ENCODE data around the gene PACSIN1.
"Not testable (repeated sequence)": the region's sequence is repeated elsewhere in the genome, so short reads cannot be mapped to it uniquely, and the experiment has no call there.

PACSIN1 gene

GRCh38 chr6:34475767-34476328, 10.0 kb downstream of the PACSIN1 start:
- Histone ChIP-seq H3K27me3 (ENCODE audit: control insufficient read depth, insufficient read depth, low read length) (peaks cover 4% of the 10 kb centered on the region), H3K4me1 (ENCODE audit: control insufficient read depth, insufficient read depth, low read length) (no peaks in the 10 kb centered on the region), H3K9me3 (ENCODE audit: control insufficient read depth, low read length) (no peaks in the 10 kb centered on the region), H3K4me3 (ENCODE audit: low read length) (no peak overlapping the region), H3K9ac (ENCODE audit: low read length) (no peak overlapping the region), H3K36me3 (ENCODE audit: control insufficient read depth, insufficient read depth, low read length) (no peaks in the 10 kb centered on the region)

DNA sequence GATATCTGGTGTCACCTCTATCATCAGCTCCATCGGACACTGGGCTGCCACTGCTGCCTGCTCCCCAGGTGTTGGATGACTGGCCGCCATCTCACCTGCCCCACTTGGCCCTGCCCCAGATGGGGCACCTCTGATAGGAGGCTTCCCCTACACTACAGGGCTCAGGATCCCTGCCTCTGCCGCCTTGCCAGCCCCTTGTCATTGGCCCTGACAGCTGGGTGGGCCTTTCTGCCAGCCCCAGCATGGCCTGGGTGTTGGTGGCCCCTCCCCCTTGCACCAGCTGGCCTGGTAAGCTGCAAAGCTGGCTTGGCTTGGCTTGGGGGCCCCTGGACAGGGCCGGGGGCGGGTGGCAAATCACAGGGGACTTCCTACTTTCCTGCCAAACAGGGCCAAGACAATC, 10.6 kb downstream of the PACSIN1 start:
- Histone ChIP-seq H3K27me3 (ENCODE audit: control insufficient read depth, insufficient read depth, low read length) (peaks cover 4% of the 10 kb centered on the region), H3K9me3 (ENCODE audit: control insufficient read depth, low read length) (no peaks in the 10 kb centered on the region), H3K9ac (ENCODE audit: low read length) (no peak overlapping the region), H3K4me3 (ENCODE audit: low read length) (no peak overlapping the region), H3K36me3 (ENCODE audit: control insufficient read depth, insufficient read depth, low read length) (no peaks in the 10 kb centered on the region), H3K4me1 (ENCODE audit: control insufficient read depth, insufficient read depth, low read length) (no peaks in the 10 kb centered on the region)

GRCh38 chr6:34476921-34477320, 11.0 kb downstream of the PACSIN1 start:
- no peaks in the 10 kb centered on the region for H3K9me3 ChIP-seq (ENCODE audit: control insufficient read depth, low read length)
- H3K27me3 ChIP-seq (ENCODE audit: control insufficient read depth, insufficient read depth, low read length): peaks cover 4% of the 10 kb centered on the region
- H3K4me3 ChIP-seq (ENCODE audit: low read length): no peak overlapping the region
- no peaks in the 10 kb centered on the region for H3K36me3 ChIP-seq (ENCODE audit: control insufficient read depth, insufficient read depth, low read length)
- H3K4me1 ChIP-seq (ENCODE audit: control insufficient read depth, insufficient read depth, low read length): no peaks in the 10 kb centered on the region
- no peak overlapping the region for H3K9ac ChIP-seq (ENCODE audit: low read length)

DNA sequence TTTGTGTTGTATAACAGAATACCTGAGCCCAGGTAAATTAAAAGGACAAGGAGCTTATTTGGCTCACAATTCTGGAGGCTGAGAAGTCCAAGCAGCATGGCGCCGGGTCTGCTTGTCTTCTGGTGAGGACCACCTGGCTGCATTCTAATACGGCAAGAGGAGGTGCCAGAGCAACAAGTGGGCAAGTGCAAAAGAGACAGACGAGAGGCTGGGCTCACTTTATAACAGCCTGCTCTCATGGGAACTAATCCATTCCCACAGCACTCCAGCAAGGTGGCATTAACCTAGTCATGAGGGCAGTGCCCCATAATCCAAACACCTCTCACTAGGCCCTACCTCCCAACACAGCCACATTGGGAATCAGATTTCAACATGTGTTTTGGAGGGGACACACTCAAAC, 12.9 kb downstream of the PACSIN1 start:
- Histone ChIP-seq H3K4me3 (ENCODE audit: low read length) (no peak overlapping the region), H3K36me3 (ENCODE audit: control insufficient read depth, insufficient read depth, low read length) (no peaks in the 10 kb centered on the region), H3K9me3 (ENCODE audit: control insufficient read depth, low read length) (no peaks in the 10 kb centered on the region), H3K27me3 (ENCODE audit: control insufficient read depth, insufficient read depth, low read length) (peaks cover 4% of the 10 kb centered on the region), H3K9ac (ENCODE audit: low read length) (no peak overlapping the region), H3K4me1 (ENCODE audit: control insufficient read depth, insufficient read depth, low read length) (no peaks in the 10 kb centered on the region)

GRCh38 chr6:34483781-34484180, 17.9 kb downstream of the PACSIN1 start:
- not testable (repeated sequence) for H3K27me3 ChIP-seq (ENCODE audit: control insufficient read depth, insufficient read depth, low read length); H3K9ac ChIP-seq (ENCODE audit: low read length); H3K9me3 ChIP-seq (ENCODE audit: control insufficient read depth, low read length); H3K36me3 ChIP-seq (ENCODE audit: control insufficient read depth, insufficient read depth, low read length); H3K4me1 ChIP-seq (ENCODE audit: control insufficient read depth, insufficient read depth, low read length); H3K4me3 ChIP-seq (ENCODE audit: low read length)

GRCh38 chr6:34484391-34484790, 18.5 kb downstream of the PACSIN1 start:
- H3K36me3 ChIP-seq (ENCODE audit: control insufficient read depth, insufficient read depth, low read length): no peaks in the 10 kb centered on the region
- no peaks in the 10 kb centered on the region for H3K27me3 ChIP-seq (ENCODE audit: control insufficient read depth, insufficient read depth, low read length)
- H3K9me3 ChIP-seq (ENCODE audit: control insufficient read depth, low read length): no peaks in the 10 kb centered on the region
- no peaks in the 10 kb centered on the region for H3K4me1 ChIP-seq (ENCODE audit: control insufficient read depth, insufficient read depth, low read length)
- no peak overlapping the region for H3K9ac ChIP-seq (ENCODE audit: low read length)
- H3K4me3 ChIP-seq (ENCODE audit: low read length): no peak overlapping the region

DNA sequence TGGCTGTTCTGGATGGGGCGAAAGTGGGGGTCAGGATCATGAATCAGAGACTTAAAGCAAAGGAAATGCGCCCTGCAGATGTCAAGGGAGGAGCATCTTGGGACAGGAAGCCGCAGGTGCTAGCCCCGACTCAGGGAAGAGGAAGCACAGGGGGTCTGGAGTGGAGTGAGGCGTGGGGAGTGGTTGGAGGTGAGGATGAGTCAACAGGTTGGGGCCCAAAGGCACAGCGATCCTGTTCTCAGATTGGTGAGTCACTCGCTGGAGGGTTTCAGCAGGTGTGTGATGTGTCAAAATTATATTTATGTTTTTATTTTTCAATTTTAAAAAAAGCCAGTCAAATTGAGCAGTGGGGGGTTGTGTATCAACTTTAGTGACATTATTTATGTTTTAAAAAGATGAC, 19.0 kb downstream of the PACSIN1 start:
- H3K9ac ChIP-seq (ENCODE audit: low read length): no peak overlapping the region
- H3K36me3 ChIP-seq (ENCODE audit: control insufficient read depth, insufficient read depth, low read length): no peaks in the 10 kb centered on the region
- no peaks in the 10 kb centered on the region for H3K9me3 ChIP-seq (ENCODE audit: control insufficient read depth, low read length)
- no peaks in the 10 kb centered on the region for H3K4me1 ChIP-seq (ENCODE audit: control insufficient read depth, insufficient read depth, low read length)
- H3K4me3 ChIP-seq (ENCODE audit: low read length): no peak overlapping the region
- H3K27me3 ChIP-seq (ENCODE audit: control insufficient read depth, insufficient read depth, low read length): no peaks in the 10 kb centered on the region

- no peaks in the 10 kb centered on the region for H3K9me3 ChIP-seq (ENCODE audit: control insufficient read depth, low read length)
- no peaks in the 10 kb centered on the region for H3K36me3 ChIP-seq (ENCODE audit: control insufficient read depth, insufficient read depth, low read length)
- no peak overlapping the region for H3K4me3 ChIP-seq (ENCODE audit: low read length)
- H3K4me1 ChIP-seq (ENCODE audit: control insufficient read depth, insufficient read depth, low read length): no peaks in the 10 kb centered on the region
- H3K9ac ChIP-seq (ENCODE audit: low read length): no peak overlapping the region
- H3K27me3 ChIP-seq (ENCODE audit: control insufficient read depth, insufficient read depth, low read length): no peaks in the 10 kb centered on the region
Measured at GRCh38 chr6:34485321-34486060, 19.6 kb downstream of the PACSIN1 start.

DNA sequence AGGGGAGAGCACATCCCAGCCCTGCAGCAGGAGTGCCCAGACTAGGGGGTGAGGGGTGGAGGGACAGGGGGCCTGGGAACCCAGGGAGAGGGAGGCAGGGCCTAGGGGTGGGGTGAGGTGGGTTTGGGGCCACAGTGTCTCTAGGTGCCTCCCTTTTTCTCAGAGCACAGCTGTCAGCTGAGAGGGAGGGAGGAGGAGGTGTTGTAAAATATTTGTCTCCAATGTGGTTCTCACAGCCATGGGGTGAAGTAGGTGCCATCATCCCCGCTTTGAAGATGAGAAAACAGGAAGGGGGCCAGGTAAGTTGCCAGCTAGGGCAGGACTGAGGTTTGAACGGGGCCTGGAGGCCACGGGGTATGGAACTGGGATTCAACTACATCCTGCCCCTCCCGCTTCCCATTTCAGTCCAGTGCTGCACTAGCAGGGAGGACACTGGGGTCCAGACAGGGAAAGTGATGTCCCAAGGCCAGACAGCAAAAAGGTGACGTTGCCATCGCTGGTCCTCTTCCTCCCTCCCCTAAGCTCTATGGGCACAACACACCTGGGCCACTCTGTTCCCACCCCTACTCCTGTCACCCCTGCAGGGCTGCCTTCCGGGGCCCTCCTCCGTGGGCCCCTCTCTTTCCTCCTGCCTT, 20.3 kb downstream of the PACSIN1 start:
- Histone ChIP-seq H3K4me3 (ENCODE audit: low read length) (no peak overlapping the region), H3K9me3 (ENCODE audit: control insufficient read depth, low read length) (no peaks in the 10 kb centered on the region)

DNA sequence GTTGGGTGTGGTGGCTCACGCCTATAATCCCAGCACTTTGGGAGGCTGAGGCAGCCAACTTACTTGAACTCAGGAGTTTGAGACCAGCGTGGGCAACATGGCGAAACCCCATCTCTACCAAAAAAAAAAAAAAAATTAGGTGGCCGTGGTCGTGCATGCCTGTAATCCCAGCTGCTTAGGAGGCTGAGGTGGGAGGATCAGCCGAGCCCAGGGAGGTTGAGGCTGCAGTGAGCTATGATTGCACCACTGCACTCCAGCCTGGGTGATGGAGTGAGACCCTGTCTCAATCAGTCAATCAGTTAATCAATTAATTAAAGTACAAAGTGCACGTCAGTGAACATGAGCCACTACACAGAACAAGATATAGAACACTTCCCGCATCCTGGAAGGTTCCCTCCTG, 21.0 kb downstream of the PACSIN1 start:
- H3K4me1 ChIP-seq (ENCODE audit: control insufficient read depth, insufficient read depth, low read length); H3K36me3 ChIP-seq (ENCODE audit: control insufficient read depth, insufficient read depth, low read length); H3K9ac ChIP-seq (ENCODE audit: low read length); H3K9me3 ChIP-seq (ENCODE audit: control insufficient read depth, low read length); H3K4me3 ChIP-seq (ENCODE audit: low read length); H3K27me3 ChIP-seq (ENCODE audit: control insufficient read depth, insufficient read depth, low read length): not testable (repeated sequence)

More for the DNA sequence above, 20.3 kb downstream of the PACSIN1 start:
- Histone ChIP-seq H3K27me3 (ENCODE audit: control insufficient read depth, insufficient read depth, low read length) (no peaks in the 10 kb centered on the region), H3K36me3 (ENCODE audit: control insufficient read depth, insufficient read depth, low read length) (no peaks in the 10 kb centered on the region), H3K4me1 (ENCODE audit: control insufficient read depth, insufficient read depth, low read length) (no peaks in the 10 kb centered on the region), H3K9ac (ENCODE audit: low read length) (no peak overlapping the region)

DNA sequence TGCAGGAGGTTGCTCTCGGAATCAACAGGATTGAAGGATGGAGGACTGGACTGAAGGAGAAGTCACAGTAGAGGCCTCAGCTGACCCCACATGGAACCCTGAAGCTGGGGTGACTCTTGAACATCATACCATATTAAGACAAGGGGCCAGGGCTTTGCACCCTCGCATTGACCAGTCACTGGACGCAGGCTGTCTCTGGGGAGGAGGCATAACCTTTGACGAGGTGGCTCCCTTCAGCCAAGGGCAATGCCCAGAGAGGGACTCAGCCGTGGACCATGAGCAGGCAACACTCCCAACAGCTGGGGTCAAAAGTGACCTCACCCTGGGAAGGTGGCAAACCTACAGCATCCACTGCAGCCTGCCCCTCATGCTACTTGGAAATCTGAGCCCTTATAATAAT, 21.7 kb downstream of the PACSIN1 start:
- H3K36me3 ChIP-seq (ENCODE audit: control insufficient read depth, insufficient read depth, low read length): no peaks in the 10 kb centered on the region
- H3K9ac ChIP-seq (ENCODE audit: low read length): no peak overlapping the region
- H3K4me1 ChIP-seq (ENCODE audit: control insufficient read depth, insufficient read depth, low read length): no peaks in the 10 kb centered on the region
- H3K4me3 ChIP-seq (ENCODE audit: low read length): no peak overlapping the region
- H3K9me3 ChIP-seq (ENCODE audit: control insufficient read depth, low read length): no peaks in the 10 kb centered on the region
- H3K27me3 ChIP-seq (ENCODE audit: control insufficient read depth, insufficient read depth, low read length): no peaks in the 10 kb centered on the region

- Histone ChIP-seq H3K36me3 (ENCODE audit: control insufficient read depth, insufficient read depth, low read length) (no peaks in the 10 kb centered on the region), H3K4me3 (ENCODE audit: low read length) (no peak overlapping the region), H3K9me3 (ENCODE audit: control insufficient read depth, low read length) (no peaks in the 10 kb centered on the region), H3K4me1 (ENCODE audit: control insufficient read depth, insufficient read depth, low read length) (no peaks in the 10 kb centered on the region), H3K9ac (ENCODE audit: low read length) (no peak overlapping the region), H3K27me3 (ENCODE audit: control insufficient read depth, insufficient read depth, low read length) (peaks cover 3% of the 10 kb centered on the region)
Measured at GRCh38 chr6:34489207-34489805, 23.4 kb downstream of the PACSIN1 start.
